Stimulated activated CD8-positive, alpha-beta memory T cell treated with anti-CD3 and anti-CD28 coated beads, Interleukin-7, amount 100 ng/mL, for 48 hours (primary cell): ENCODE measurements around the gene ZNF527.
"Not testable (repeated sequence)": the region's sequence is repeated elsewhere in the genome, so short reads cannot be mapped to it uniquely, and the experiment has no call there.

Experiments
- DNase-seq, 2 donors: peaks; one replicate each; pipeline ENCODE4 v3.0.0-alpha.2; 2020; ENCODE audit warnings: low read depth in 1 of 2; ENCODE audit errors: extremely low read depth in 1 of 2

The ZNF527 gene

DNA sequence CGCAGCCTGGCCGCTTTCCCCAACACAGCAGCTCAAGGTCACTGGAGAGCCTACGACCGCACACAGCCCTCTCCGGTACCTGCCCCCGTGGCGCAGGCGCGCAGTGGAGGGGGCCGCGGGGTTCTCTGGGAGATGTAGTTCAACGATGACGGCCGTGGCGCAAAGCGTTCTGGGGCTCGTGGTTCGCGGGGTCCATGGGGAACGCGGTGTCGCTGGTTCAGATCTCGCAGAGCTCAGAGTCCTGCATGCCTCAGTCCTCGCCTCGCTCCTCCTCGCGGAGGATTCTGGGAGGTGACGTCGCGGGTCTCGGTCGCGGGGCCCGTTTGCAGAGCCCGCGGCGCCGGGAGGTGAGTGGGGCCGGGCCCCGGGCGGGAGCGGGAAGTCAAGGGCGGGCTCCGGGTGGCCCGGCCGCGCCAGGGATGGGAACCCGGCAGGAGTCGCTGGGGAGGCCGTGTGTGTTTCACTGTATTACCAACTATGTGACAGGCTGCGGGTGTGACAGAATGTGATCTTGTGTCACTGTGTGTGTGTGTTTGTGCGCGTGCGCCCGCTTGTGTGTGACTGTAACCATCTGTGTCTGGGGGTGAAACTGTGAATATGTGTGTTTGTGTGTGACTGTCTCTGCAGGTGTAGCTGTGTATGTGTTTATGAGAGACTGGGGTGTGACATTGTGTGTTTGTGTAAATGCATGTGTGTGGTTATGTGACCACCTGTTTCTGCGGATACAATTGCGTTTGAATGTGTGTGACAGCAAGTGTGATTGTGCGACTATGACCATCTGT is at the start of gene ZNF527:
ZNF527 (plus strand) TSS at position 220 of the 782 bp plus-strand sequence. CDS start 3,100 bp downstream, outside the sequence.
- peak; percentile 89 to 96 for DNase-seq

DNA sequence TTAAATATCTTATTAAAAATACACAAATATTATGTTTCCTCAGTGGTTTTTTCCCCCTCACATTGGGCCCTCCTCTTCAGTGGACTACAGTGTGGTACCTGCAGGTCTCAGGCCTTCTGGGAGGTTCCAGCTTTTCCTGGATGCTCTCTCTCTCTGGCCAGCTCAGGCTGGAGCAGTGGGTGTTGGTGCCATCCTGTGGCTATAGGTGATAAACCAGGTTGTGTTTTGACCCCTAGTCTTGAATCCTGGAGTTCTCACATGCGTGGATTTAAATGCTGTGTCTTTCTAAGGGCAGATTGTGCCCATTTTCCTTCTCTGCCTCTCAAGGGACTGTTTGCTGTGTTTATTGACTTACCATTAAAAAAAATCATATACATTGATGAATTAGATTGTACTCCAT is 41.2 kb upstream of the ZNF527 start:
- no peak for DNase-seq

- no peak for DNase-seq
These were observed 38.1 kb upstream of the ZNF527 start for GRCh38 chr19:37332839-37333238.

DNA sequence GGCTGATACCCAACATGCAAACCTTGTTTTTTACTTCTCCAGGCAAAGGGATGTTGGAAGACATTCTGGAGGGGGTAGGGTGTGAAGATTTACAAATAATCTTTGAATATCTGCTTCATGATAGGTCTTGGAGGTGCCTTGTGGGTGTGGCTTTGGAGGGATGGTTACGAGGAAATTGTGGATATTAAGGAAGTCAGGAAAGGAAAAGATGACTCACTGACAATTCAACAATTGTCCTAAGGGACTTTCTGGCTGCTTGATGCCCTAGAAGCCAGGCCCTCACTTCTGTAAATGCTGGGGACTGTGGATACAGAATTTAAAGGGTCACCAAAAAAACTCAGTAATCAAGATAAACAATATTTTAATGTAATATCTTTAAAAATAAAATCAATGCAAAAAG is 37.4 kb upstream of the ZNF527 start:
- DNase-seq = no peak

- peak; percentile 47 to 84 for DNase-seq
These were observed 36.5 kb upstream of the ZNF527 start for GRCh38 chr19:37334179-37335071.

DNA sequence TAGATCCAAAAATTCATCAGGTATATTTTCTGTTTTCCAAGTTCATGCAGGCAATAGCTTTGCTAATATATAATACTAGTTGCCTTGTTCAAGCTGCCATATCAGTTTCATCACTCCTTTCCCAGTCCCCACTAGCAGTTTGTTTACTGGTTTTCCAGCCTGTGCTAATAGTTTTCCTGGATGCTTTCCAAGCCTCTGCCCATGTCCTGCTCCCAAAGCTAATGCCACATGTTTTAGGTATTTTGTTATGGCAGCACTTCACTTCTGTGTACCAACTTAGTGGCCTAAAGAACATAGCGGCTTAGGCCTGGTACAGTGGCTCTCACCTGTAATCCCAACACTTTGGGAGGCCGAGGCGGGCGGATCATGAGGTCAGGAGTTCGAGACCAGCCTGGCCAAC is 28.1 kb upstream of the ZNF527 start:
- no peak for DNase-seq

- DNase-seq = no peak
These were observed 24.8 kb upstream of the ZNF527 start for GRCh38 chr19:37346091-37346490.

GRCh38 chr19:37348060-37348459 is 22.8 kb upstream of the ZNF527 start:
- DNase-seq = no peak

DNA sequence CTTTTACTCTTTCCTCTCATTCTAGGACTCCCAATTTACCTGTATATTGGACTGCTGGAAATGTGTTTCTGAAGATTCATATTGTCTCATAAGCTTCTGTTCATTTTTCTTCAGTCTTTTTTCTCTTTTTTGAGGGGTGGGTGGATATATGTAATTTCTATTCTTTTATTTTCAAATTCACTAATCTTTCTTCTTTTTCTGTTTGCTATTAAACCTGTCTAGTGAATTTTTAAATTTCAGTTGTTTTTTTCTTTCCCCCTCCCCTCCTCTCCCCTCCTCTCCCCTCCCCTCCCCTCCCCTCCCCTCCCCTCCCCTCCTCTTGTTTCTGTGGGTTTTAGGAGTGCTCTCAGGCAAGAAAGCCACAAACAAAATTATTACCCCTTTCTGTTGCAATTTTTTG is 16.9 kb upstream of the ZNF527 start:
- DNase-seq = no peak

DNA sequence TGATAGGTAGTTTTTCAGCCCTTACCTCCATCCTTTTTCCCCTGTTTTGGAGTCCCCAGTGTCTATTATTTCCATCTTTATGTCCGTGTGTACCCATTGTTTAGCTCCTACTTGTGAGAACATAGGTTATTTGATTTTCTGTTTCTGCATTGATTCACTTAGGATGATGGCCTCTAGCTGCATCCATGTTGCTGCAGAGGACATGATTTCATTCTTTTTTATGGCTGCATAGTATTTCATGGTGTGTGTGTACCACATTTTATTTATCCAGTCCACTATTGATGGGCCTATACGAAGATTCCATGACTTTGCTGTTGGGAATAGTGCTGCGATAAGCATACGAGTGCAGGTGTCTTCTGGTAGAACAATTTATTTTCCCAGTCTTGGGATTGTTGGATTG is 15.0 kb upstream of the ZNF527 start:
- no peak for DNase-seq

- no peak for DNase-seq
These were observed 8.9 kb upstream of the ZNF527 start for GRCh38 chr19:37361994-37362393.

DNA sequence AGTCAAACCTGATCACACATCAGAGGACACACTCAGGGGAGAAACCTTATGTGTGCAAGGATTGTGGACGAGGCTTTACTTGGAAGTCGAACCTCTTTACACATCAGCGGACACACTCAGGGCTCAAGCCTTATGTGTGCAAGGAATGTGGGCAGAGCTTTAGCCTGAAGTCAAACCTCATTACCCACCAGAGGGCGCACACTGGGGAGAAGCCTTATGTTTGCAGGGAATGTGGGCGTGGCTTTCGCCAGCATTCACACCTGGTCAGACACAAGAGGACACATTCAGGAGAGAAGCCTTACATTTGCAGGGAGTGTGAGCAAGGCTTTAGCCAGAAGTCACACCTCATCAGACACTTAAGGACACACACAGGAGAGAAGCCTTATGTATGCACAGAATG is 8.2 kb upstream of the ZNF527 start:
- no peak for DNase-seq

DNA sequence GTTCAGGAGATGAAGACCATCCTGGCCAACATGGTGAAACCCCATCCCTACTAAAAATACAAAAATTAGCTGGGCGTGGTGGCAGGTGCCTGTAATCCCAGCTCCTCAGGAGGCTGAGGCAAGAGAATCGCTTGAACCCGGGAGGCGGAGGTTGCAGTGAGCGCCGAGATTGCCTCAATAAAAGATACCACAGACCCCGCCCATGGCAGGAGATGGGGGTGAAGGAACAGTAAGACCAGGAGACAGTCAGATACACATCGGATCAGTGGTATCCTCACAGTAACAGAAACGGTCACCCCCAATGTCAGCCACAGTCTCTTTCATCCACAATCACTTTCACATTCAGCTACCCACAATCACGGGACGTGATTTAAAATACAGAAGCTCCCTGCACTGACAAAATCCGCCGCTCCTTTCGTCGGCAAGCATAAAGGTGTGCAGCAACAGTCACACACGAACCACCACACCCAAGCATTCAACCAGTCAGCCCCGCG is 466 bp upstream of the ZNF527 start:
- DNase-seq = not testable (repeated sequence)

- DNase-seq = no peak
These were observed 18.3 kb downstream of the ZNF527 start for GRCh38 chr19:37389234-37389633.

- DNase-seq = not testable (repeated sequence)
These were observed 20.5 kb downstream of the ZNF527 start for GRCh38 chr19:37391399-37391798.

GRCh38 chr19:37401078-37401477 is 30.2 kb downstream of the ZNF527 start:
- DNase-seq = no peak

DNA sequence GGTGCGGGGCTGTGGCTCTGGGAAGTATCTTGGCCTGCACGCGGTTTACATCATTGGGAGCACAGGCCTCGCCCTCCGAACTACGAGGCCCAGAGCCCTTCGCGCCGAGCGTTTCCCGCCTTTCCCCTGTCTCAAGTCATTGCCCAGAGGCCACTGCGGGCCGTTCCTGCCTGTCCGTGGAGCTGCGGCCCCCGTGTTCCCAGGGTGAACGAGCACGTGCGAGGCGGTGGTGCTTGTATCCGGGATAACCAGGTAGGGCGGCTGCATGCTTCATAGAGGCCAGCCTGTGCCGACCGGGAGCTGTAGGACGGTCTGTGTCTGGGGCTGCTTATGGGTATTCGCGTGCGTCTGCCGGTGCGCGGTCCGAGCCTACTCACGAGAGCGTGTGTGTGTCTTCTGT is 32.5 kb downstream of the ZNF527 start:
- DNase-seq = no peak

- not testable (repeated sequence) for DNase-seq
These were observed 35.4 kb downstream of the ZNF527 start for GRCh38 chr19:37406140-37406846.

- no peak for DNase-seq
These were observed 41.8 kb downstream of the ZNF527 start for GRCh38 chr19:37412700-37413099.

- DNase-seq = no peak
These were observed 42.6 kb downstream of the ZNF527 start for GRCh38 chr19:37413313-37414084.
